Endothelial cell of umbilical vein (primary cell): Measurements from ENCODE around the gene PTPRD. TPM values are rescaled to one million over a fixed set of nuclear protein-coding genes. Genes with fewer than 3 reads are reported as not detected.
"Not testable (repeated sequence)": the region's sequence is repeated elsewhere in the genome, so short reads cannot be mapped to it uniquely, and the experiment has no call there.

Source experiments
- BruUV-seq: library from RNA; stranded (reverse); fragments of 400-500 nt; replicated peaks from 2 replicates; lab custom pipeline; 2021; lab: Mats Ljungman, UMichigan
- CTCF ChIA-PET: fragments of 300-600, 350-600 bp; sonication (Branson Sonifier 250); formaldehyde crosslinking; loops from one replicate; lab custom pipeline; 2021; ENCODE audit warnings: antibody characterized with exemption, inconsistent platforms; lab: Charles Lee
- POLR2A ChIA-PET: fragments of 300-600, 350-600 bp; sonication (Branson Sonifier 250); formaldehyde crosslinking; loops from one replicate; lab custom pipeline; 2021; ENCODE audit warnings: antibody characterized with exemption, inconsistent platforms; lab: Charles Lee
- DNase-seq: peaks from one replicate; pipeline ENCODE4 v3.0.0-alpha.2; 2011; ENCODE audit warnings: low read depth, low spot score
- FAIRE-seq: peaks from 2 replicates; lab custom pipeline; 2011; peaks lifted over from hg19 to GRCh38; lab: Jason Lieb, UNC
- H2AFZ ChIP-seq: 2 replicates; pipeline ENCODE4 v1.6.0; 2012; ENCODE audit warnings: low read depth, low read length, control low read depth, inconsistent platforms
- H3K27ac ChIP-seq: 2 replicates; pipeline ENCODE4 v1.5.1; 2011; ENCODE audit warnings: low read depth, mild to moderate bottlenecking, control low read depth, low read length, moderate library complexity; ENCODE audit not compliant: insufficient read depth
- H3K27me3 ChIP-seq, 2 experiments: 2 replicates each; pipeline versions ENCODE4 v1.6.0 to v1.6.1; 2011; ENCODE audit warnings: low read length in 2 of 2, mixed read lengths in 1 of 2; ENCODE audit not compliant: control insufficient read depth in 2 of 2, insufficient read depth in 2 of 2
- H3K36me3 ChIP-seq, 2 experiments: 2 replicates in 1 of 2; 3 replicates in 1 of 2; pipeline ENCODE4 v1.5.1; 2011; ENCODE audit warnings: low read length in 2 of 2, mild to moderate bottlenecking in 1 of 2, moderate library complexity in 1 of 2; ENCODE audit not compliant: control insufficient read depth in 2 of 2, insufficient read depth in 2 of 2; ENCODE audit errors: extremely low read depth in 1 of 2
- H3K4me1 ChIP-seq: 3 replicates; pipeline ENCODE4 v1.5.1; 2011; ENCODE audit warnings: mild to moderate bottlenecking, low read length; ENCODE audit not compliant: control insufficient read depth, insufficient read depth; ENCODE audit errors: extremely low read depth
- H3K4me2 ChIP-seq: 2 replicates; pipeline ENCODE4 v1.6.1; 2011; ENCODE audit warnings: low read length, control low read depth, mixed read lengths; ENCODE audit not compliant: insufficient read depth
- H3K4me3 ChIP-seq, 3 experiments: fragments of 200-600 bp in 1 of 3; sonication (generic), shearing (Covaris generic) in 1 of 3; replicated peaks in 1 of 3; 2 replicates each; pipeline ENCODE4 v1.5.1; 2011 to 2016; ENCODE audit warnings: control low read depth in 3 of 3, low read length in 3 of 3, mild to moderate bottlenecking in 2 of 3, inconsistent platforms in 1 of 3, low read depth in 1 of 3, moderate library complexity in 1 of 3; ENCODE audit not compliant: insufficient read depth in 1 of 3
- H3K79me2 ChIP-seq: 2 replicates; pipeline ENCODE4 v1.6.0; 2012; ENCODE audit warnings: low read length, inconsistent platforms; ENCODE audit not compliant: control insufficient read depth, insufficient read depth
- H3K9ac ChIP-seq: replicated peaks from 2 replicates; pipeline ENCODE3; 2011; ENCODE audit warnings: low read length, control low read depth; ENCODE audit not compliant: insufficient read depth; ENCODE audit errors: extremely low read depth
- H3K9me1 ChIP-seq: replicated peaks from 3 replicates; pipeline ENCODE4 v1.6.0; 2011; ENCODE audit warnings: mild to moderate bottlenecking, low read length; ENCODE audit not compliant: control insufficient read depth, insufficient read depth; ENCODE audit errors: extremely low read depth
- H3K9me3 ChIP-seq: replicated peaks from 2 replicates; pipeline ENCODE4 v1.5.1; 2012; ENCODE audit warnings: low read length, inconsistent platforms; ENCODE audit not compliant: control insufficient read depth, insufficient read depth
- H4K20me1 ChIP-seq: replicated peaks from 2 replicates; pipeline ENCODE3; 2011; ENCODE audit warnings: mild to moderate bottlenecking, low read length; ENCODE audit not compliant: control insufficient read depth, insufficient read depth; ENCODE audit errors: extremely low read depth
- EZH2 ChIP-seq: IDR thresholded peaks from 2 replicates; pipeline ENCODE4 v1.6.1; 2012; ENCODE audit warnings: borderline replicate concordance, low read depth, mild to moderate bottlenecking, moderate library complexity, low read length, inconsistent platforms; ENCODE audit not compliant: severe bottlenecking
- FOS ChIP-seq: IDR thresholded peaks from 2 replicates; pipeline ENCODE4 v1.6.1; 2011; ENCODE audit warnings: mild to moderate bottlenecking, low read length, moderate library complexity, borderline replicate concordance; ENCODE audit not compliant: insufficient read depth
- GATA2 ChIP-seq: IDR thresholded peaks from 2 replicates; pipeline ENCODE4 v1.7.0; 2011; ENCODE audit warnings: low read depth, mild to moderate bottlenecking, moderate library complexity, mixed read lengths, low read length; ENCODE audit not compliant: insufficient read length, insufficient read depth
- JUN ChIP-seq: IDR thresholded peaks from 2 replicates; pipeline ENCODE4 v1.6.1; 2011; ENCODE audit warnings: borderline replicate concordance, low read depth; ENCODE audit not compliant: insufficient read length, insufficient read depth
- MYC ChIP-seq: IDR thresholded peaks from one replicate; pipeline ENCODE4 v1.6.1; 2011; ENCODE audit warnings: mild to moderate bottlenecking, low read depth, low read length
- POLR2A ChIP-seq: IDR thresholded peaks from 2 replicates; pipeline ENCODE4 v1.6.1; 2012; ENCODE audit warnings: low read depth, mild to moderate bottlenecking, control low read depth, low read length
- POLR2AphosphoS5 ChIP-seq: IDR thresholded peaks from 2 replicates; pipeline ENCODE4 v1.6.1; 2012; ENCODE audit warnings: low read depth, mild to moderate bottlenecking, control low read depth, low read length, moderate library complexity; ENCODE audit not compliant: insufficient read depth
- dilution Hi-C: fragments of 300-500 bp; cut with MboI; formaldehyde crosslinking; loops from one replicate; pipeline ENCODE4 v1.15.0; 2019; ENCODE audit warnings: low sequenced_read_pairs; ENCODE audit not compliant: extremely low pct_ligation_motif_present
- intact Hi-C: fragments of 100-400 bp; cut with micrococcal nuclease; formaldehyde crosslinking; loops from one replicate; pipeline ENCODE4 v1.10.0; 2022
- polyA plus RNA-seq, 4 experiments: library from polyadenylated mRNA; depleted of rRNA in 3 of 4; stranded (reverse) in 3 of 4; unstranded in 1 of 4; fragments of >200 nt; gene quantifications; 2 replicates each; pipeline versions ENCODE4 v1.2.1 to v1.2.3, GENCODE V29; 2011 to 2012; ENCODE audit warnings: missing spikeins in 1 of 4
- total RNA-seq: library from RNA; stranded (reverse); gene quantifications from 2 replicates; pipeline ENCODE4 v1.2.3, GENCODE V29; 2021
- TF ChIP-seq, protein P1 (sequence below): IDR thresholded peaks from 2 replicates; pipeline ENCODE4 v1.6.1; 2011; ENCODE audit not compliant: insufficient read depth, insufficient read length
- TF ChIP-seq, protein P2 (sequence below), 2 donors: IDR thresholded peaks; 1 replicate in 1 of 2; 2 replicates in 1 of 2; pipeline ENCODE4 v1.5.1; 2011; ENCODE audit warnings: low read length in 2 of 2, mild to moderate bottlenecking in 2 of 2, moderate library complexity in 2 of 2, control low read depth in 1 of 2, inconsistent platforms in 1 of 2, low read depth in 1 of 2; ENCODE audit not compliant: insufficient read depth in 1 of 2; ENCODE audit errors: extremely low read depth in 1 of 2

Gene PTPRD
- total and polyA plus RNA-seq, 2 donors (not counting 3 experiments of a cell fraction or from before 2014, with no cell fraction given): 5.5 to 5.7 TPM

DNA sequence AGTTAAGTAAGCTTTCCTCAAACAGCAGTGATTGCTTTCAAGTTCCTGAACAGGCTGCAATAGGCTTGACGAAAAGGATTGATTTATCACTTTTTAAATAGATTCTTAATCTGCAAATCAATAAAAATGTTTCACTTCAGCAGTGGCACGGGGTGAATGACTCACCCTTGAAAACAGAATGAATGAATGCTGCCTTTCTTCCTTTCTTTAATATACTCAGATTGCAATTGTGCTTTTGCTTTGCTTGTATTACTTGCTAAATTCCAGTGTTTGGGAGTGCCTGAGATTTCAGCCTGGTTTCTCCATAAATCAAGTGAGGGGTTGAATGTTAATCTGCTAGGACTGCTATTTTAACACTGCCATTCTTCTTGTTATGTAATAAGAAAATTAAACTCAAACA, 1293.8 kb downstream of the PTPRD start:
- TF ChIP-seq POLR2A: no peak
- no peak for TF ChIP-seq FOS
- TF ChIP-seq, protein P1, sequence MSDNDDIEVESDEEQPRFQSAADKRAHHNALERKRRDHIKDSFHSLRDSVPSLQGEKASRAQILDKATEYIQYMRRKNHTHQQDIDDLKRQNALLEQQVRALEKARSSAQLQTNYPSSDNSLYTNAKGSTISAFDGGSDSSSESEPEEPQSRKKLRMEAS: no peak
- no peak for TF ChIP-seq EZH2
- no peak for TF ChIP-seq MYC
- TF ChIP-seq GATA2: no peak
- no peak for TF ChIP-seq POLR2AphosphoS5
- no peak for TF ChIP-seq JUN
- TF ChIP-seq, protein P2, sequence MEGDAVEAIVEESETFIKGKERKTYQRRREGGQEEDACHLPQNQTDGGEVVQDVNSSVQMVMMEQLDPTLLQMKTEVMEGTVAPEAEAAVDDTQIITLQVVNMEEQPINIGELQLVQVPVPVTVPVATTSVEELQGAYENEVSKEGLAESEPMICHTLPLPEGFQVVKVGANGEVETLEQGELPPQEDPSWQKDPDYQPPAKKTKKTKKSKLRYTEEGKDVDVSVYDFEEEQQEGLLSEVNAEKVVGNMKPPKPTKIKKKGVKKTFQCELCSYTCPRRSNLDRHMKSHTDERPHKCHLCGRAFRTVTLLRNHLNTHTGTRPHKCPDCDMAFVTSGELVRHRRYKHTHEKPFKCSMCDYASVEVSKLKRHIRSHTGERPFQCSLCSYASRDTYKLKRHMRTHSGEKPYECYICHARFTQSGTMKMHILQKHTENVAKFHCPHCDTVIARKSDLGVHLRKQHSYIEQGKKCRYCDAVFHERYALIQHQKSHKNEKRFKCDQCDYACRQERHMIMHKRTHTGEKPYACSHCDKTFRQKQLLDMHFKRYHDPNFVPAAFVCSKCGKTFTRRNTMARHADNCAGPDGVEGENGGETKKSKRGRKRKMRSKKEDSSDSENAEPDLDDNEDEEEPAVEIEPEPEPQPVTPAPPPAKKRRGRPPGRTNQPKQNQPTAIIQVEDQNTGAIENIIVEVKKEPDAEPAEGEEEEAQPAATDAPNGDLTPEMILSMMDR (IDR thresholded peaks at IDR 0.05; ENCODE audit: extremely low read depth in 1 of 2, insufficient read depth in 1 of 2, low read depth in 1 of 2, low read length in 2 of 2): no peak
- Histone ChIP-seq H3K27me3 (no peaks in the 10 kb centered on the region), H3K4me2 (no peak overlapping the region), H3K4me3 (no peak overlapping the region), H3K36me3 (no peaks in the 10 kb centered on the region), H3K27ac (no peak overlapping the region), H3K79me2 (no peaks in the 10 kb centered on the region), H3K9me3 (no peaks in the 10 kb centered on the region), H3K9me1 (no peaks in the 10 kb centered on the region), H3K4me1 (no peaks in the 10 kb centered on the region), H4K20me1 (no peaks in the 10 kb centered on the region), H3K9ac (no peak overlapping the region), H2AFZ (no peak overlapping the region)
- dilution Hi-C loops (no loop called here), intact Hi-C loops (no loop called here)
- FAIRE-seq (no peak), DNase-seq (no peak)
- ChIA-PET POLR2A (no interaction called here), CTCF (no interaction called here)
- no TSS peak for BruUV-seq

DNA sequence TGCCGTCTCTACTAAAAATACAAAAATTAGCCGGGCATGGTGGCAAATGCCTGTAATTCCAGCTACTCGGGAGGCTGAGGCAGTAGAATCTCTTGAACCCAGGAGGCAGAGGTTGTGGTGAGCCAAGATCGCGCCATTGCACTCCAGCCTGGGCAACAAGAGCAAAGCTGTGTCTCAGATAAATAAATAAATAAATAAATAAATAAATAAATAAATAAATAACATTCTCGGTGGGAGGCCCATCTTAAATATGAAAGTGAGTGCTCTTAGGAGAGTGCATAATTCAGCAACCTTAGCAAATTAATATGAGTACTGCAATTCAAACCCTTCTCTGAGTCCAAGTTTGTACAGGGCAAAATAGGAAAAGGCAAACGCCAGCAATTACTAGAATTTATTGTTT, 1302.1 kb downstream of the PTPRD start:
- DNase-seq, dilution Hi-C loops, H3K4me1 ChIP-seq, H4K20me1 ChIP-seq, H3K79me2 ChIP-seq, H3K9me1 ChIP-seq, FAIRE-seq, BruUV-seq, H3K36me3 ChIP-seq, H3K27me3 ChIP-seq, H3K9ac ChIP-seq, H2AFZ ChIP-seq, POLR2A ChIA-PET, H3K4me3 ChIP-seq, H3K27ac ChIP-seq, H3K9me3 ChIP-seq, CTCF ChIA-PET, H3K4me2 ChIP-seq, intact Hi-C loops: not testable (repeated sequence)
